Fibroblast of skin of left quadriceps (primary cell): ENCODE results near the gene SFT2D2.

Experiments
- DNase-seq, 2 experiments: peaks; one replicate each; pipeline ENCODE4 v3.0.0-alpha.2; 2013; ENCODE audit warnings: low read depth in 2 of 2

The SFT2D2 gene

DNA sequence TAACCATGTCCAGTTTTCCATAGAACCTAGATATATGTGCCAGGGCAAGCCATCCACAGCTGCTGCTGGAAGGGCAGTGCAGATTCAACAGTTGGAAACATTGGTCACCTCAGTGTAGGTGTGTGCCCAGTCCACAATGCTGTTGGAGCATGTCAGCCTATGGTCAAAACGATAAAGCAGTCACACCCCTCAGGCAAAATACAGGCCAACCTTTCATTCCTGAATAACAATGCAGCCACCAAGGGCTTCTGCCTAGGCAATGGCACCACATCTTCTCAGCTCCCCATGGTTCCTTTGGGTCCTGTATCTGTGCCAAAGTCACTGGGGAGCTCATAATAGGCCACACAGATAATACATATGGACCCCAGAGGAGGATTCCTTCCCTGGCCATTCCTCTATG is 39.8 kb downstream of the SFT2D2 start:
- DNase-seq, result no peak

DNA sequence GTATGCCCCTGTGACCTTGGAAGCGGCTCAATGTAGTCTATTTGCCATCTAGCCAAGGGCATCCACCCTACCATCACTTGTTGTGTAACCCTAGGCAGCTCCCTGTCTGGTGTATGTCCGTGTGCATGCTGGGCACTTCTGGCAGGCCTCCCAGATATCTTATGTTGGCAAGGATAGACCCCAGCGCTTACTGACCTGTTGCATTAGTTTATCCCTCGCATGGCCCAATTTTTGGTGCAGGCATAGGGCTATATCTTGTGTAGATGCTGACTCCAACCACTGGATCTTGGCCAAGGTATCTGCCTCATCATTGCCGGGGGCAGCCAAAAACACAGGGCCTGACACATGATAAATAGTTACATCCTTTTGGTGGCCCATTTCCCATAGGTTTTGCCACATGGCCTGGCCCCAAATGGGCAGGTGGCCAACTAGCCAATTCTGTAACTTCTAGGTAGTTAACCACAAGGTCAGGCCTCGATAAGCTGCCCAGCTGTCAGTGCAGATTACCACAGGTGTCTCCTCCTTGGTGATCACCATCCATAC is 40.9 kb downstream of the SFT2D2 start:
- no peak for DNase-seq

DNA sequence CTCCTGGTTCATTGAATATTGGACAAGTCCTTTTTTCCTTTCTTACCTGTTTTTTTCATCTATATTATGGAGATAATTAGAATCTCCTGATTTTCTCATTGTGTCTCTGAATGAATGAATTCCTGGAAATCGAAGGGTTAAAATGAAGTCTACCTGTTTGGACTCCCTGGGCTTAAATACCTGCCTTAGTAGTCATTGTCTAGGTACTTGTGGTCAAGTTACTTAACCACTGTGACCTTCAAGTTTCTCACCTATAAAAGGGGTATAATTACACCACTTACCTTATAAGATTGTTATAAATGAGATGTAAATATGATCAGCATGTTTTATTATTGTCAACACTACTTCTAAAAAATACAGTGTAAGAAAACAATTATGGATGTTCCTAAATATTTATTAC is 45.8 kb downstream of the SFT2D2 start:
- DNase-seq, result no peak

DNA sequence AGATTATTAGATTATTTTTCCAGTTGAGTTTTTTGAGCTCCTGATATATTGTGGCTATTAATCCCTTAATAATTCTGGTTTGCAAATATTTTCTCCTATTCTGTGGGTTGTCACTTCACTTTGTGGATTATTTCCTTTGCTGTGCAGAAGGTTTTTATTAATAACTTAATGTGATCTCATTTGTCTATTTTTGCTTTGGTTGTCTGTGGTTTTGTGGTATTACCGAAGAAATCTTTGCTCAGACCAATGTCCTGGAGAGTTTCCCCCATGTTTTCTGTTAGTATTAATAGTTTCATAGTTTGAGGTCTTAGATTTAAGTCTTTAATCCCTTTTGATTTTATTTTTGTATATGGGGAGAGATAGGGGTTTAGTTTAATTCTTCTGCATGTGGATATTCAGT is 47.8 kb downstream of the SFT2D2 start:
- DNase-seq, result no peak

DNA sequence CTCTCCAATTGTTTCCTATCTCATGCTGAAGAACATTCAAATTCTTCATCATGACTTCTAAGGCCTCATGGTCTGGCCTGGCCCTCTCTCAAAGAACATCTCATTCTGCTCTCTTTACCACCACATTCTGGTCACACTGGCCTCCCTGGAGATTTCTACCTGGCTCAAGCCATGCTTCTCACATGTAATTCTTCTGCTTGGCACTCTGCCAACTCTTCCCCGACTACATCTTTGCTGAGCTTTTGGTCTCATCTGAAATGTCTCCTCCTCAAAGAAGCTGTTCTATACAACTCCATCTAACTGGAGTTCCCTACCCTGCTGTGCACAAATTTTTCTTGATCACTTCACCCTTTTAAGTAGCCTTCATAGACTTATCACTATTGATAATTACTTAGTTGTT is 53.4 kb downstream of the SFT2D2 start:
- DNase-seq, result no peak

DNA sequence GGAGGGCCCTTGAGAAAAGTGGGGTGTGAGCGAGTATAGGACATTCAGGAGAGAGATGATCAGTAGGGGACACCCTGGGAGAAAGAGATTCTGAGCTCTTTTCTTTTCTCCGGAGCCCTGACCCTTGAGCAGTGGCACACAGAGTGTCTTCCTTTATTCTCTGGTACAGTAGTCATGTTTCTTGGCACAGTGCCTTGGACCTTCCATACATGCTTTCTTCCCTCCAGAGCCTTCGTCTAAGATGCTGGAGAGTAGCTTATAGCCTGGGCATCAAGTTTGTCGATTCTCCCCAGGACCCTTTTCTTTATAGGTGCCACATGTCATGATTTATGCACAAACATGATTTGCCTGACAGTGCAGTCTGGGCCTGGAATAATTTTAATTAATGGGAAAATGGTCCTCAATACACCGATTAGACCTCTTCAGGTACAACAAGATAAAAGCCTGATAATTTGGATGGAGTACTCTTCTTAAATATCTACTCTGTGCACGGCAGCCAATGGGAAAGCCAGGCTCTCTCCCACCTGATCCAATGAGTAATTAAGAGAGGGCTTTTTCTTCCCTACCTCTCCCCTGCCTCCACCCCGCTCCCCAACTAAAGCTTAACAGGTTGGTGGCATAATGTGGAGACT is 54.6 kb downstream of the SFT2D2 start, which contains the start of gene TBX19:
Gene TBX19, plus strand, starts transcription at position 582 of the 632 bp plus-strand sequence. CDS start 214 bp downstream, outside the sequence.
- DNase-seq, result no peak

DNA sequence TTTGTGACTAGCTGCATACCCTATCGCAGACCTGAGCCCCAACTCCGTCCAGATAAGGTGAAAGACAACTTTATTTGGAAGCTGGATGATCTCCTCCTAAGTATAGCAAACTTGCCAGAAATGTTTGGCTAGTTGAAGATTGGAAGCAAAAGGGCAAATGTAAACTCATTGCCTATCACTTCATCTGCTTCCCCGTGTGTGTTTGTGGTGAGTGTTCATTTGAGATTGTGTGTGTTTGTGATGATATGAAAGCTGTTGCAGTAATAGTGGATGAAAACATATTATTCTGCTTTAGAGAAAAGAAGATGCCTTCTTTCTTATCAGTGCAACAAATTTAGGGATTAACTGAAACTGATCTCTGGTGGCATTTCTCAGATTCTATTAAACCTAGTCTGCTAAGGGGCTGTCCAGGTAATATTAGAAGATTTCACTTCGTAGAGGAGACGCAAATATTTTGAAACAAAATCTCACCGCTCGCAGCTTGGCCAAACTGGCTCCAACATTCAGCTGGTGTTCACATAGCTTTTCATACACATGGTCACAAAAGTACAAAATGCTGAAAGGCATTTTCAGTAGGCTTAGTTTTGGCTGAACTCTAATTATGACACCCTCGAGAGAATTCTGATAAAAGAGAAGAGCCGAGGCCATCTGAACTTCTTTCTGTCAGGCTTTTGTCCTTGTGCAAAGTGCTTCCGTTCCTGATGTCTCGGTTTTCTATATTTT is 56.0 kb downstream of the SFT2D2 start:
- DNase-seq, result no peak

DNA sequence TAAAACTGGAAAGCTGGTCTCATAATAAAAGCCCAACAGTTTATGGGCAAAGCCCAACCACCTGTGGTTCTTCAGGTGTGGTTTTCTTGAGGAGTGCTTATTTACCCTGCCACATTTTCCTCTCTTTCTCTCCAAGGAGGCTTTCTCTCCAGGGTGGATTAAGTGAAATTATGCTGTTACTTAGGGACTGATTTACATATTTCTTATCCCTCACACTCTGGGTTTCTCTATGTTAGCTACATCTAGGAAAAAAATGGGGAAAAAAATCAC is 59.7 kb downstream of the SFT2D2 start:
- DNase-seq, result no peak

DNA sequence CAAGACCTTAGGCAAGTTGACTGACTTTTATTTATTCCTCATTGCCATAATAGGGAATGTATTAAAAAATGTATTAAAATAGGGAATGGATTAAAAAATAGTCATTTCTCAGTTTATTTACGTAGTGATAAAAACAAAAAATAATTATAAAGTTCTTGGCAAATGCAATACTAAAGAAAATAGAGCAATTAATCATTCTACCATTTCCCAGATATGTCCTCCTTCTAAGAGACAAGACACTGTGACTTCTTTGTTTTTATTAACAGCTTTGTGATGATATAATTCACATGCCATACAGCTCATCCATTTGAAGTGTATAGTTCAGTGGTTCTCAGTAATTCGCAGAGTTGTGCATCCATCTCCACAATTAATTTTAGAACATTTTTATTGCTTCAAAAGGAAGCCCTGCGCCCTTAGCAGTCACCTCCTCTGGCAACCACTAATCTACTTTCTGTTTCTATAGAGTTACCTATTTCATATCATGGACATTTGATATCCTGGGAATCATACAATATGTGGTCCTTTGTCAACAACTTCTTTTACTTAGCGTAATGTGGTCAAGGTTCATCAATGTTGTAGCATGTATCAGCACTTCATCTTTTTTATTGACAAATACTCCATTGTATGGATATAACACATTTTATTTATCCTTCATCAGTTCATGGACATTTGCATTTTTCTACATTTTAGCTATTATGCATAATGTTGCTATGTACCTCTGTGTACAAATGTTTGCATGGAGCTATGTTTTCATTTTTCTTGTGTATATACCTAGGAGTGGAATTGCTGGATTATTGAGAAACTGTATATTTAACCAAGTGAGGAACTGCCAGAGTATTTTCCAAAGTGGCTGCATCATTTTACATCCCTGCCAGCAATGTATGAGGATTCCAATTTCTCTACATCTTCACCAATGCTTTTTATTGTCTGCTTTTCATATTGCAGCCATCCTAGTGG is 60.4 kb downstream of the SFT2D2 start:
- no peak for DNase-seq

DNA sequence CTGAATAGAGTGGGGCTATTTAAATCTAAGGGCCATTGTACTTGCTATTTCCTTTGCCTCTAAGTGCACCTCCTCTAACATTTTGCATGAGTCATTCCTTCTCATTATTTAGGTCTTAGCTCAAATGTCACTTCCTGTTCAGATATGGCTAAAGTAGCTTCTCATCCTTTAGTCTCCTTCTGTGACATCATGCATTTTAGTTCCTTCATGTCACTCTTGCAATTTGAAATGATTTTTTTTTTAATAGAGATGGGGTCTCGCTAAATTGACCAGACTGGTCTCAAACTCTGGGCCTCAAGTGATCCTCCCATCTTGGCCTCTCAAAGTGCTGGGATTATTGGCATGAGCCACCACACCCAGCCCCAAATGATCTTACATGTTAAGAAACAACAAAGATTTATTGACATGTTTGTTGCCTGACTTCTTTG is 61.4 kb downstream of the SFT2D2 start:
- DNase-seq, result no peak

DNA sequence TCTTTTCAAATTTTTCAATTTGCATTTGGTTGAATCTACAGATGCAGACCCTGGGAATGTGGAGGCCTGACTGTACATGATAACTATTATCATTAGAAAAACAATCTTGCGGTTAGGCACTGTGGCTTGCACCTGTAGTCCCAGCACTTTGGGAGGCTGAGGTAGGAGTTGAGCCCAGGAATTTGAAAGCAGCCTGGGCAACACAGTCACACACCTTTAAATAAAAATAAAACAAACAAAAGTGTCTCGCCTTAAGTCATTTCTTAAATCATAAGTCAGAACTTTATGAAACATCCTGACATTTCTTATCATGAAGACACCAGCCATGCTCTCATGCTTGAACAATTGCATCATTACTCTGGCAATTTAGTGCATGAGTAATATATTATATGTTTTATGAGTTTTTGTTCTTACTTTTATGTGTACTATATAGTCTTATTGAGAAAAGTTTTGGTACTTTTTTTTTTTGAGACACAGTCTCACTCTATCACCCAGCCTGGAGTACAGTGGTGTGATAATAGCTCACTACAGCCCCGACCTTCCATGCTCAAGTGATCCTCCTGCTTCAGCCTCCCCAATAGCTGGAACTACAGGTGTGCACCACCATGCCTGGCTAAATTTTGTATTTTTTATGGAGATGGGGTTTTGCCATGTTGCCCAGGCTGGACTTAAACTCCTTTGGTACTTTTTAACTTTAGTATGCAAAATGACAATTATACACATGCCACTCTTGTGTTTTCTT is 62.7 kb downstream of the SFT2D2 start:
- no peak for DNase-seq

DNA sequence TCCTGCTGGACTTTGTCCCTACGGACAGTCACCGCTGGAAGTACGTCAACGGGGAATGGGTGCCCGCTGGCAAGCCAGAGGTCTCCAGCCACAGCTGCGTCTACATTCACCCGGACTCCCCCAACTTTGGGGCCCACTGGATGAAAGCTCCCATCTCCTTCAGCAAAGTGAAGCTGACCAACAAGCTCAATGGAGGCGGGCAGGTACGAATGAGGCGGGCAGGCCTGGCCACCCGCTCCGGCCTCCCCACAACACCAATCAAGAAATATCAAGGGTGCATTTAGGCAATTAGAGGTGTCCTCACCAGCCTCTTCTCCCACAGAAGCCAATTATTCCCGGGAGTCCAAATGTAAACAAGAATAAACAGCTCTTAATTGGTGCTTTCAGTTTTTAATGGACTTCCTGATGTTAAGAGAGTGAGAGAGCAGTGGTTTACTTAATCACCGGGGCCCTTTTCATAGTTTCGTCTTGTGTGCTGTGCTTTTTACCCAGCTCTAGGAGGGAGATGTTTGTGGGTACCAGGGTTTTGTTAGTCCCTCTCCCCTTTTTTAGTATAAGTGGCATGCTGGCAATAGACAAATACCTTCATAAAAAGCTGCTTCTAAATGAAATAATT is 65.5 kb downstream of the SFT2D2 start:
- no peak for DNase-seq

DNA sequence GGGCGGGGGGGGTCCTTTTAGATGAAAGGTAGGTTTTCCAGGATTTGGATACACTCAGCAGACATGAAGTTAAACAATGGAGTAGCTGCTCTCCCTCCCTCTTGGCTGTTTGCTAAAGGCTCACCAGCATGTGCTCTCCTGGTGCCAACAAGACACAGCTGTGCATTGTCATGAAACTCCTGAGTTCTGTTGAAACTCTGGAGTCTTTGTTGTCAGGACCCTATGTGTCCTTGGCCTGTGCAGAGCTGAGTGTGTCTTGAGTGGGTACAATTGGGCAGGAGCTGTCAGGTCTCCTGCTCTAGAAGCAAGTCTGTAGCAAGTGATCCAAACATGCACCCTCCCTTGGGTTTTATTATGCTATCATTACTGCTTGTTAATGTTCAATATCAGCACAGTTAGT is 67.6 kb downstream of the SFT2D2 start:
- DNase-seq, result no peak

DNA sequence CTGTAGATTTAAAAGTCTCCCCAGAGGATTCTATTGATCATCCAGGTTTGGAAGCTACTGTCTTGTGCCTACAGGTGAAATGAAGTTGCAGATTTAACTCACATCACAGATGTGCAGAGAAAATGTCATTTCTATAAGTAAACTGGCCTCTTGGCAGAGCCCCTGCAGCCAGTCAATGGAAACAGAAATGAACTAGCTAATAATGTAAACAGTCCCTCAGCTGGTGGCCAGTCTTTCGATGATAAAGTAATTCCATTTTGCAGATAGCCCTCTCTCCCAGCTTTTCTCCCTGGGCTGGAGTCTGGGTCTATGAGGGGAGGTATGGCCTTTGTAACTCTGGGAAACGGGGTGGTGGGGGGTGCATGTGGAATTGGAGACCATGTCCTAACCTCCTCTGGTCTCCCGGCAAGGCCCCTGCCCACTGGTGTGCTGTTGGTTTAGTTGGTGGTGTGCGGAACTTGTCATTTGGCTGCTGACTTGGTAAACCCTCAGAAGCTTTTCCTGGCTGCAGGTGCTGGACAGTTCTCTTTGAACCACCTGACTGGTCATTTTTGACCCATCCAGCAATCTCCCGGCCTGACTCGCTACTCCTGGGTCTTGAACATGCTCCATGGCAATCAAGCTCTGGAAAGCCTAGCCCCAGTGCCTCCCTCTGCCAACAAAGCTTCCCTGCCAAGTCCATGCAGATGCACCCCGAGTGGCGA is 69.8 kb downstream of the SFT2D2 start:
- no peak for DNase-seq

DNA sequence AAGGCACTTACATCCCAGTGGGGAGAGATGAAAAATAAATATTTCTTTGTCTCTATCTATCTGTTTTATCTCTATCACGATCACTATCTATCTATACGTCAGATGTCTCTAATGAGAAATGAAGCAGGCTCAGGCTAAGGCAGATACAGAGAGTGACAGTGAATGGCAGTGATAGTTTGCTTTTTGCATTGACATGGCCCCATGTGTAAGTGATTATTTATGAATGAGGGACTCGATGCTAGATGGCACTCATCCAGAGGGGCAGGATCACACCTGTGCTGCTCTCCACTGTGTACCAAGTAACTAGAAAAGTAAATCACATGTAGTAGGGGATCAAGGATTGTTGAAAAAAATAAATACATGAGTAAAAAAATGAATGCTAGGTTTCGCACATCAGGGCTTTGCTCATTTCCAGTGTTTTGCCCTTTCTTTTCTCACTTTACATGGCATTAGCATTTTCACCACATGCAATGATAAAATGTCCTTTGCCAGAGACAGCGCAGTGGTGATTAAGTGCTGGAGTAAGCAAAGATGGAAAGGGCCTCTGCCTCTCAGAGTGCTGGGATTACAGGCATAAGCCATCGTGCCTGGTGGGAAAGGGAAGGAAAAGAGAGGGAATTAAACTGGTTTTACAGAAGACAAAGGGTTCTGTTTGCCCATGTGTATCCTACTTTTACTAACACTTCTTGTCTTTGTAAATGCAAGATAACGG is 71.4 kb downstream of the SFT2D2 start:
- DNase-seq, result no peak

DNA sequence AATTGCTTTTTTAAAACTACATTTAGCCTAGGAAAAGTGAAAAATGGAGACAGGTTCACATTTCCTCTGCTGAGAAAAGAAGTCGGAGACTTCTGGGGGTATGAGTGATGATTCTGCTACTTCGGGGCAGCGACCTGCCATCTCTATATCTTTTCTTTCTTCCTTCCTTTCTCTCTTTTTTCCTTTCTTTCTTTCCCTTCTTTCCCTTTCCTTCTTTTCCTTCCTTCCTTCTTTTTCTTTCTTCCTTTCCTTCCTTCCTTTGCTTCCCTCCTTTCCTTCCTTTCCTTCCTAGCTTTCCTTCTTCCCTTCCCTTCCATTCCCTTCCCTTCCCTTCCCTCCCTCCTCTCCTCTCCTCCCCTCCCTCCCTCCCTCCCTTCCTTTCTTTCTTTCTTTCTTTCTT is 72.6 kb downstream of the SFT2D2 start:
- no peak for DNase-seq

DNA sequence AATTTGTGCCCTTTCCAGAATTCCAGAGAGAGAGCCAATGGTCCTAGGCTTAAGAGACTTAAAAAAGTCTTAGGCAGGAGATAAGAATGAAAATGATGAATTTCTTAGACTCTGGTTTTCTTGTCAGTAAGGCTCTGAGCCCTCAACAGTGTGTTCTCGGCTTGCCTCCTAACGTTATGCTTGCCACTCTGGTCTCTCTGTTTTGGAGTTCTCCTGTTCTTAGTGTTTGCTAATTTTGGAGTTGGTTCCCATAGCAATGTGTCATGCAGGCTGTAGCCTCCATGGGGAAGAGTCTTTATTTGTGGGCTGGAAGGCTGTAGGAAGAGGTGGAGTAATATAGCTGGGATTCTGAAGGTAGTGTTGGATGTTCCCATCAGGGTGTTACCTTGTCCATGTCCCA is 74.8 kb downstream of the SFT2D2 start:
- DNase-seq, result no peak

DNA sequence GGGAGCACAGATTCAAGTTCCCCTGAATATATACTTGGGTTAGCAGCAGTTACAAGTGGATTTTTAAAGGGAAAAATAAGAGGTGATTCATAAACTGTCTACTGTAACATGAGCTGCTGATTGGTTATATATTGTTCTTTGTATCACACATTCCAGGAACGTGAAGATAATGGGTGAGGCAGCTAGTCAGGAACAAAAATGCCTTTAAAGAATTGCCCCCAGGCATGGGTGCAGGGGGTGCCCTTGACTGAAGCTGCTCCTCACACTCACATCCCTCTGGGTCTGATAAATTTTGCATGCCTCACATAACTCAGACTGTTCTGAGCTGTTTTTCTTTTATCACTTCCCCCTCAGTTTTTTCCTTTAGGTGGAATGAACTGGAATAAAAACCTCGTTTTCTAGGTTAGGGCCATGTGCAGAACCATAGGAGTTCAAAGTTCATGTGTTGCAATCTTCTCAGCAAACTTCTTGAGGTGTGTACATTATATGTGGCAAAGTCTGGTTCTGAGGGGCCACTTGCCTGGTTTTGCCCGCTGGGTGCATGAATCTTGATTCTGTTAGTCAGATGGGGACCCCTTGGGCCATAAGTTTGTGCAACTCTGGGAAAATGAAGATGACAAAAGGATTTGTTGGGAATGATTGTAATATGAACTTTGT is 76.0 kb downstream of the SFT2D2 start:
- peak; percentile 33 to 42 for DNase-seq
